ENCODE results near the gene CALHM1.
"Not testable (repeated sequence)": the region's sequence is repeated elsewhere in the genome, so short reads cannot be mapped to it uniquely, and the experiment has no call there.

The CALHM1 gene

GRCh38 chr10:103486635-103487409 is 28.1 kb upstream of the CALHM1 start:
- not testable (repeated sequence) for DNase-seq (ENCODE audit: low read depth)

- DNase-seq (ENCODE audit: low read depth) = peak; percentile 19
These were observed 23.4 kb upstream of the CALHM1 start for GRCh38 chr10:103481974-103482531.

GRCh38 chr10:103480521-103480920 is 21.8 kb upstream of the CALHM1 start:
- peak; percentile 15 for DNase-seq (ENCODE audit: low read depth)

- no peak for DNase-seq (ENCODE audit: low read depth)
These were observed 20.4 kb upstream of the CALHM1 start, which contains the start of gene CALHM3 for GRCh38 chr10:103479135-103479534. Gene CALHM3 (minus strand): TSS chr10:103479240. CDS start chr10:103479032, 208 bp downstream.

GRCh38 chr10:103478671-103479070 is 20.0 kb upstream of the CALHM1 start:
- no peak for DNase-seq (ENCODE audit: low read depth)

- DNase-seq (ENCODE audit: low read depth) = no peak
These were observed 17.5 kb upstream of the CALHM1 start for GRCh38 chr10:103476046-103476768.

- DNase-seq (ENCODE audit: low read depth) = no peak
These were observed 16.7 kb upstream of the CALHM1 start for GRCh38 chr10:103475437-103475836.

- DNase-seq (ENCODE audit: low read depth) = no peak
These were observed 15.4 kb upstream of the CALHM1 start for GRCh38 chr10:103474077-103474476.

- no peak for DNase-seq (ENCODE audit: low read depth)
These were observed 14.6 kb upstream of the CALHM1 start for GRCh38 chr10:103473261-103473671.

- DNase-seq (ENCODE audit: low read depth) = no peak
These were observed 13.3 kb upstream of the CALHM1 start for GRCh38 chr10:103472005-103472404.

GRCh38 chr10:103470761-103471653 is 12.3 kb upstream of the CALHM1 start:
- DNase-seq (ENCODE audit: low read depth) = no peak

GRCh38 chr10:103469201-103469600 is 10.5 kb upstream of the CALHM1 start:
- DNase-seq (ENCODE audit: low read depth) = no peak

- DNase-seq (ENCODE audit: low read depth) = no peak
These were observed 8.7 kb upstream of the CALHM1 start for GRCh38 chr10:103467406-103467805.

GRCh38 chr10:103466734-103467133 is 8.0 kb upstream of the CALHM1 start:
- DNase-seq (ENCODE audit: low read depth) = no peak

GRCh38 chr10:103465411-103466179 is 6.9 kb upstream of the CALHM1 start:
- DNase-seq (ENCODE audit: low read depth) = no peak

GRCh38 chr10:103463499-103463898 is 4.8 kb upstream of the CALHM1 start:
- no peak for DNase-seq (ENCODE audit: low read depth)

GRCh38 chr10:103459615-103460014 is 915 bp upstream of the CALHM1 start:
- no peak for DNase-seq (ENCODE audit: low read depth)

- no peak for DNase-seq (ENCODE audit: low read depth)
These were observed 660 bp downstream of the CALHM1 start for GRCh38 chr10:103457896-103458583.

GRCh38 chr10:103457176-103457712 is 1.5 kb downstream of the CALHM1 start:
- DNase-seq (ENCODE audit: low read depth) = no peak

- no peak for DNase-seq (ENCODE audit: low read depth)
These were observed 2.5 kb downstream of the CALHM1 start for GRCh38 chr10:103456074-103456660.
